GM19328 (cell line): ENCODE results near the gene HOMER3.

Experiments used
- ATAC-seq: cut with Tn5 transposase; IDR thresholded peaks from one replicate; pipeline ENCODE4 v1.9.1; 2021; ENCODE audit warnings: mild to moderate bottlenecking, moderate library complexity; ENCODE audit not compliant: unreplicated experiment

Gene HOMER3

GRCh38 chr19:18883526-18884304 is 57.3 kb downstream of the HOMER3 start:
- ATAC-seq: no peak

GRCh38 chr19:18881491-18881890 is 59.5 kb downstream of the HOMER3 start:
- ATAC-seq: no peak

DNA sequence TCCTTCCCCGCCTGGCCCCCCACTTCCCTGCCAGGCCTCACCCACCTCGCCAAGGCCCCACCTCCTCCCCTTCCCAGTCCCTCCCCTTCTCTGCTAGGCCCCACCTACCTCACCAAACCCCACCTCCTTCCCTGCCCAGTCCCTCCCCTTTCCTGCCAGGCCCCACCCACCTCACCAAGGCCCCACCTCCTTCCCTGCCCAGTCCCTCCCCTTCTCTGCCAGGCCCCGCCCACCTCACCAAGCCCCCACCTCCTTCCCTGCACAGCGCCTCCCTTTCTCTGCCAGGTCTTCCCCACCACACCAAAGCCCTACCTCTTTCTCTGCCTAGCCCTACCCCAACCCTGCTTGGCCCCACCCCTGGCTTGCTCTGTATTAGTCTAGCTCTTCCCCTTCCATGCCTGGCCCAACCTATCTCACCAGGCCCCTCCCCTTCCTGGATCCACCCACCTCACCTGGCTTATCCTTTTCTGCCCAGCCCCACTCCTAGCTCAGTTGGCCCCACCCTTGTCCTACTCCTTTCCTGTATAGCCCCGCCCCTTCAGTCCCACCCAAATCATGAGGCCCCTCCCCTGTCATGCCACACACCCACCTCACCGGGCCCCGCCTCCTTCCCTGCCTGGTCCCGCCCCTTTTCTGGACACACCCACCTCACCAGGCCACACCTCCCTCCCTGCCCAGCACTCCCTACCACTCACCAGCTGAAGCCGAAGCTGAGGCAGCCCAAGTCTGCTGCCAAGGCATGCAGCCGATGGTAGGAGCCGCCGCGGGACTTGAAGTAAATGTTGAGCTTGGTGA is 61.2 kb downstream of the HOMER3 start:
- ATAC-seq: no peak
